HG02798 (cell line): ENCODE measurements around the gene ERC1.
A peak's percentile ranks its signal among the peaks of the same experiment; 100 is the strongest.
"Not testable (repeated sequence)": the region's sequence is repeated elsewhere in the genome, so short reads cannot be mapped to it uniquely, and the experiment has no call there.

Source experiments
- ATAC-seq: cut with Tn5 transposase; IDR thresholded peaks from one replicate; pipeline ENCODE4 v1.9.1; 2021; ENCODE audit warnings: mild to moderate bottlenecking; ENCODE audit not compliant: unreplicated experiment, poor library complexity

ERC1 gene

DNA sequence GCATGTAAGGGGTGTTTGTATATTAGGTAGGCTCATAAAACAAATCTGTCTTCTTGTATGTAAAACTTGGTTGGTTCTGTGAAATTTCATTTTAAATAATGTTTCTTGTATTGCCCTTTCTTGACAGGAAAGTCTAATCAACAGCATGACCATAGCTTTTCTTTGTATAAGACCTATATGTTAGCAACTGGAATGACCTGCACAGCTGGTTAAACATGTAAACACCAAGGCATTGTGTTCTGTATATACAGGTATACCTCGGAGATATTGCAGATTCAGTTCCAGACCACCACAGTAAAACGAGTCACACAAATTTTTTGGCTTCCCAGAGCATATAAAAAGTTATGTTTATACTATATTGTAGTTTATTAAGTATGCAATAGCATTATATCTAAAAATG lies 183.6 kb downstream of the ERC1 start:
- ATAC-seq, result no peak

DNA sequence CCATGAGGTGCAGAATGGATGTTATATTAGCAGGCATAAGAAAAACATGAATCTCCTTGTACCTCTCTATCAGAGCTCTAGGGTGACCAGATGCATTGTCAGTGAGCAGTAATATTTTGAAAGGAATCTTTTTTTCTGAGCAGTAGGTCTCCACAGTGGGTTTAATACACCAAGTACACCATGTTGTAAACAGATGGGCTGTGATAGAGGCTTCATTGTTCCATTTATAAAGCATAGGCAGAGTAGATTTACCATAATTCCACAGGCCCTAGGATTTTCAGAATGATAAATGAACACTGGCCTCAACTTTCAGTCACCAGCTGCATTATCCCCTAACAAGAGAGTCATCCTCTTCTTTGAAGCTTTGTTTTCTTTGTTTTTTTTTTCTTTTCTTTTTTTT lies 185.2 kb downstream of the ERC1 start:
- ATAC-seq, result no peak

DNA sequence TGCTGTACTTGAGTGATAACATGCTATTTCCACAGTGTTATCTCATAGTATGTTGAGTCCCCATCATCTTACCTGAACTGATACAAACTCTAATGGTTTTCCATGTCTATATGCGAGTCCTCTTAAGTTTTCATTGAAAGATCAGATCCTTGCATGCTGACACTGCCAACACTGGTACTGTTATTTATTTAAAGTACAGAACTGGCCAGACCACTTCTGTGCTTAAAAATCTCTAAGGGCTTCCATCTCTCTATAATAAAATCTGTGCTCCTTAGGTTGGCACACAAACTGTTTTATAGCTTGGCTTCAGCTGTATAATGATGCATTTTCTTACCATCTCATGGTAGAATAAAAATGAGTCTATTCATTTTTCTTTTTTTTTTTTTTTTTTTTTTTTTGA lies 188.1 kb downstream of the ERC1 start:
- no peak for ATAC-seq

DNA sequence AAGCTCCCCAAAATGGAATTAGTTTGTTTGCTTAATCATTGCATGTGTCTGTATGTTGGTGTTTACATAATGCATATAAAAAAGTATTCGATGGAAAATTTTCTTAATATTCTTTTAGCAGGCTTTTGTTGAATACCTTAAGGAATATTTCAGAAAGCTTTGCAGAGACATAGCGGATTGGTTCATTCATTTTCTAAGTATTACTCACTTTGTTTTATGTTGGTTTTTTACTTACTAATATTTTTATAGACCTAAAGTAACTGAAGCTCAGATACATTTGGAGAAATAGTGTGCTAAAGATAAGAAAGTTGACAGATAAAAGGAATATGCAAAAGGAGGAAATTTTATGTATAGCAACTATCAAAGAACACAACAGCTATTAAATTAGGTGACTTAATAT lies 191.0 kb downstream of the ERC1 start:
- ATAC-seq, result no peak

DNA sequence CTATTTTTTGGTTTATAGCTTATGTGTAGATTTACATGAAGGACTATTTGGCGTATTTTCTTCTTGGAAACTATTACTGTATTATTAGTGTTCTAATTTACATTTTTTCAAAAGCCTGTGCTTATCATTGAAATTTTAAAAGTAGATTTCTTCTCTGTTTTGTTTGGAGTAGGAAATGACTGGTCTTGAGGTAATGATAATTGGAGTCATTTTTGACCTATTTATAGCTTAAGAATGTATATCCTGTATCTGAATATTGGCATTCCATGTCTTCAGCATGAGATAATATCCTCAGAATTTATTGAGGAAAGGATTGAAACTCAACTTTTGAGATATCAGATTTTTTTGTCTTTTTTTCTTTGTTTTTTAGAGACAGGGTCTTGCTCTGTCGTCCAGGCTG lies 193.4 kb downstream of the ERC1 start:
- ATAC-seq, result no peak

DNA sequence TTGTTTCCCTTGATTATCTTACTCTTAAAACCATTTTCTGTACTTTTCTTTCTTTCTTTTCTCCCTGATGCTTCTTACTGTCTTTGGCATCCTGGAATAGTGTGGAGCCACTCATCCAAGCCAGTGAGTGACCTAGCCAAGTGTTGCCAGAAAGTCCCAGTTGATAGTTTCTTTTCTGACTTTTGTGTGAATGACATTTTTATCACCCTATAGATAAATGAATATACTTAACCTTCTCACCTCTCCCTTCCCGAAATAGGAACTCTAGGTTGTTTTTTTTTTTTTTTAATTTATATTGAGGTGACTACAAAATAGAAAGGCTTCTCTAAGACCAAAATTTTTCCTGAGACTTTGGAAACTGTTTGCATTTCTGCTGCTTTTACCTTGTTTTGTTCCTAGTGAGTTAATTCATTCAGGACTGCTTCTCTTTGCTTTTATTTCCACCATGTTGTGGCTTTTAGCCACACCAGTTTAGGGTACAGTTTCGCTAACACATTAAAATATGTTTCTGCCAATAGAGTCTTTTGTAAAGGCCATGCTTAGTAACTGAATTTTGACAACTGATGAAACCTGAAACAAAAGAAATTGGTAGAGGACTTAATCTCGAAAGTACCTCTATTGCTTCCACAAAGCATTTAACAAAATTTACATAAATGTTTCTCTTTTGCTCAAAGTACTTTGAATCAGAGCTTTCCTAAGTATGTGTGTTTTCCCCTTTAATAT lies 194.6 kb downstream of the ERC1 start:
- no peak for ATAC-seq

DNA sequence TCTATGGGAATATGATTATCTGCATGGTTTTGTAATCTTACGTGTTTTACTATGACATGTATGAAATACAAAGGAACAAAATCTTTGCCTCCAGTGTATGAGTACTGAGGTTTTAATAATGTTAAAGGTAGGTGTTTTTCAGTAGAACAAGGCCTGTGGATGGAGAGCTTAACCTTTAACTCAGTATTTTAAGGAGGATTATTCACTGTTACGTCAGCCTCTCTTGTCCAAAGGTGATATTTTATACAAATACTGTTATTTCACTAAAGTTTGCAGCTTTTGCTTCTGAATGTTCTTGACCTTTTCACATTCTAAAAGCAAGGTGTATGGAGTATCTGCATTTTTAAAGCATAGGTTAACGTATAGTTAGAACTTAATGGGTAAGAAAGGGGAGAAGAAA lies 195.3 kb downstream of the ERC1 start:
- no peak for ATAC-seq

DNA sequence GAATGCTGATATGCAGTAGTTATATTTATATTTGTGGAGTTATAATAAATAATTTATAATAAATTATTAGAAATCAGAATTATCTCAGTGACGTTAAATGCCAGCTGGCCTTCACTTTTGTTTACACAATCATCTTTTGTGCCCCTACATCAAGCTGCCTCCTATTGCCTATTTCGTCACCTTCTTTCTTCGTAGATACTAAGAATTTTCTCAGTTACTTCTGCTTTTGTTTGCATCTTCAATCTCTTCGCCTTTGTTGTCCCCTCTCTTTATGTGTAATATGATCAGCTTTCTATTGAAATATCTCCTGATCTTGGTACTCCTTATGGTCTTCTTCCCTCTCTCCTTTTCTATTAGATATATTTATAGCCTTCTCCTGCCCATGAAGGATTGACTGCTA lies 197.0 kb downstream of the ERC1 start:
- no peak for ATAC-seq

DNA sequence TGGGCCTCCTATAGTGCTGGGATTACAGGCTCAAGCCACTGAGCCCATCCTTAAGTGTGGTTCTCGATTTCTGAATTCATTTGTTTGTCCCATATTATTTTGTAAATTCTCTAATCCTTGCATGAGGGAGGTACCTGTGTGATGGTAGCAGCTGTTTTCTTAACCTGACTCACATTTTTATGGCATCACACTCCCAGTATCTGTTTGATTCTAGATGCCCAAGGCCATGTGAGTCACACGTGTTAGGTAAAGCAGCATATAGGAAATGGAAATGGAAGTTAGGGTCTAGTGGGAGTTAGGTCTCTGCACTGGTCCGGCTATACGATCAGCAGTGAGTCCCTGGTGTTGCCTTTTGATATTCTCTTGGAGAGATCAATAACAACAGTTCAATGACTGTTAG lies 198.1 kb downstream of the ERC1 start:
- no peak for ATAC-seq

DNA sequence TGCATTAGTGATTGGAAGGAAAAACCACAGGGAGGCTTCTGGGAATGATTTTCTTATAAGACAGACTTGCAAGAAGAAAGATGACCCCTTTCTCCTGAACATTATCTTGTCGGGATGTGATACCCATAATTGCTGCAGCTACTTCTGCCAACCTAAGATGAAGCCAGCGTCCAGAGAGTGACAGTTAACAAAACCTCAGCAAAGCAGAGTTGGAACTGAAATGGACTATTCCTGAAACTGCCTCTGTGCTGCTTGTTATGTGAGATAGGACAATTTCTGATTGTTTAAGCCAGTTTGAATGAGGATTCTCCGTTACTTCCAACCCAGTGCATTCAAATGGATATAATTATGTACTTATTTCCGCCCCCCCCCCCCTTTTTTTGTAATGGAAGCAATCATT lies 204.5 kb downstream of the ERC1 start:
- no peak for ATAC-seq

DNA sequence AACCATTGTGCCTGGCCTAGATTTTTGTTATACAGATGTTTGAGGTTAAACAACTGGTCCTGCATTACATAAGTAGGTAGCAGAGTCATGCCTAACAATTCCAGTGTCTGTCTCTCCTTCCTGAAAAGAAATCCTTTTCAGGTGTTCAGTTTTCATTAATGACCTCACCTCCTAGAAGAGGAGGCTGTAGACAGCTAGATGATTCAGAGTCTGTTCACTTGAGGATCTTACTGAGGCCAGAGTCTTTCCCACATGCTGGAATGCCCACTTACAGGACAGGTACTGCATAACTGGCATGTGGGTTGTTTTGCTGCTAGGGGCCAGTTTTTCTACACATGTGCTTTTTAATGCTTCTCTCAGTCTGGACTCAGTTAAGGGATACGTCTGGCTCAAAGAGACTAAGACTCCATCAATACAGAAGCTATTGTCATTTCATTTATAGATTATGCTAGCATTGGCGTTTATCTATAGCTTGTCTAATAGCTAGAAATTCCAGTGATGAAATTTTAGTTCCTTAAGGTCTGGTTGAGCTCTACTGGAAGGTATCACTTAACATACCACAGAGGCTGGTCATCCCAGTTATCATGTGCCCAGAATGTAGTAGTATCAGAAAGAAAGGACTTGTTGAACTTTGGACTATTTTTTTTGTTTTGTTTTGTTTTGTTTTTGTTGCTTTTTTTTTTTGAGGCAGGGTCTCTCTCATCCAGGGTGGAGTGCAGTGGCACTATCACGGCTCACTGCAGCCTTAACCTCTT lies 206.4 kb downstream of the ERC1 start:
- ATAC-seq, result no peak

DNA sequence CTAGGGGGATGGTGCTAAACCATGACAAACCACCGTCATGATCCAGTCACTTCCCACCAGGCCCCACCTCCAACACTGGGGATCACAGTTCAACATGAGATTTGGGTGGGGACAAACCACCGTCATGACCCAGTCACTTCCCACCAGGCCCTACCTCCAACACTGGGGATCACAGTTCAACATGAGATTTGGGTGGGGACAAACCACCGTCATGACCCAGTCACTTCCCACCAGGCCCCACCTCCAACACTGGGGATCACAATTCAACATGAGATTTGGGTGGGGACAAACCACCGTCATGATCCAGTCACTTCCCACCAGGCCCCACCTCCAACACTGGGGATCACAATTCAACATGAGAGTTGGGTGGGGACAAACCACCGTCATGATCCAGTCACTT lies 207.8 kb downstream of the ERC1 start:
- not testable (repeated sequence) for ATAC-seq

DNA sequence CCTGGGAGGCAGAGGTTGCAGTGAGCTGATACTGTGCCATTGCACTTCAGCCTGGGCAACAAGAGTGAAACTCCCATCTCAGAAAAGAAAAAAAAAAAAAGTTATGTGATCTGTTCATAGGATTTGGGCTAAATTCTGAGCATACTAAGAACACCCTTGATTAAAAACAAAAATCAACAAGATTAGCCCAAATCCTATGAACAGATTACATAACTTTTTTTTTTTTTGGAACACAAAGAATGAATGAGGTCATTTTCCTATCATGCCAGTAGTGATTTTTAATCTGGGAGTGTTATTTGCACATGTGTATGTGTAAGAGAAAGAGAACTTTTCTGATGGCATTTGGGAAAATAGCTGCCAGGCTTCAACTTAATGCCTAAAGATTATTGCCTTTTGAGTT lies 208.7 kb downstream of the ERC1 start:
- ATAC-seq, result no peak

DNA sequence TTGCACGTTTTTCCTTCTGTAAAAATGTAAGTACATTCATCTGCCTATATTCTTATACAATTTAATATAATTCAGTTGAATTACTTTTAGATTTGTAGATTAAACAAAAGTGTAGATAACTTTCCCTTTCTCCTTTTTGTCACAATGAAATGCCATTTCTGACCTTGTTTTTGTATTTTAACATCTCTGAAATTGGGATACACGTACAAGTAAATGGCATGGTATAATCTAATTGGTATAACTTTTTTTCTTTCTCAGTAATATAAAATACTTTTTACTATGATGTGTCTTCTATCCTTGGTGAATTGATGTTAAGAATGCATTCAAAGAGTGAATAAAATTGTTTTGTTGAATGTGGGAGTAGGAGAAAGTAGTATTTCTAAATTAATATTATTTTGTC lies 210.0 kb downstream of the ERC1 start:
- ATAC-seq, result no peak

DNA sequence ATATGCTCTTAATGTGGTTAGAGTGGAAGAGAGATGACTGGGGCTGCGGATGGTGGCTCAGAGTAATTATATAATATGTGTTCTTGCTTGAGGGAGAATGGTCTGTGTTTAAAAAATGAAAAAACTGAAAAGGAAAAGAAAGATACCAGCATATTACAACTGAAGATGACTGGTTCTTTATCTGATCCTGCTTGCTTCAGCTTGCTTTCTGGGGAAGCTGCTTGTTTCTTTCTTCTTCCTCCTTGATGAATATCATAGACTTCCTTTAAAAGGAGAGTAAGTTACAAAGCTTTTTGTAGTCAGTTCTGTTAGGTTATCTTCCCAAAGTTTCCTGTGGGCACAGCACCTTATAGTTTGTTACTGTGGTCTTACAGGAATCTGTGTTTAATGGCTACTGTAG lies 210.9 kb downstream of the ERC1 start:
- no peak for ATAC-seq

DNA sequence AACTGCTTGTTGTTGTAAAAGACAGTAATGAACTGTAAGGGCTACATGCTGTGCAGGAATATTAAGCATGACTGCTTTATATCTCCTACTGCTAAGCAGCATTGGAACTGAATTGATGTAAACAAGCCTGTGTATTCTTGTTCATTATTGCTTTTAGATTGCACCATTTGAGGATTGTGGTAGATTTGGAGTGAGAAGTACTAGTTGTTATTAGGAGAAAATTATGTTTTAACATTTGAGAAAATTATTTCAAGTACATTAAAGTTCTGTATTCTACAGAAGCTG lies 212.7 kb downstream of the ERC1 start:
- ATAC-seq, result no peak

DNA sequence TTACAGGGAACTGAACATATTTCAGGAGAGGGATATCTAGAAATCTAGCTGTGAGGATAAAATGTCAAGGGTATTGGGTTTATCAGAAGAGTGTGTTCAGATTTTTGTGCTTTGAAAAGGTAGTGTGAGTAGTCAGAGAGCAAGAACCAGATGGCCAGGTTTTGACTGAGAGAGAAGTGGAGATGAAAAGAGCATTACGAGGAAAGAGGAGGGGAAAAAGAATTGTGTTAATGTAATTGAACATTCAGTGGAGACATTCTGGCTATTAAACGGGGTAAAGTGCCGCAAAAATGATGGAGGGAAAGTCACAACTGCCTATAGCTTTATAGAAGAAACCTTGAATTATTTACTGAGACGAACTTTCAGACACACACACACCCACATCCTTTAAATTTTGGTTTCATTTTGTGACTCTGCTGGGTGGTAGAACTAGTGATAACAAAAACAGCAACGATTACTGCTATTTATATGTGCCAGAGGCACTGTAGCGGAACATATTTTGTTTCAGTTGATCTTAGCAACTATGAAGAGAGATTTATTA lies 213.6 kb downstream of the ERC1 start:
- ATAC-seq, result peak; percentile 80

DNA sequence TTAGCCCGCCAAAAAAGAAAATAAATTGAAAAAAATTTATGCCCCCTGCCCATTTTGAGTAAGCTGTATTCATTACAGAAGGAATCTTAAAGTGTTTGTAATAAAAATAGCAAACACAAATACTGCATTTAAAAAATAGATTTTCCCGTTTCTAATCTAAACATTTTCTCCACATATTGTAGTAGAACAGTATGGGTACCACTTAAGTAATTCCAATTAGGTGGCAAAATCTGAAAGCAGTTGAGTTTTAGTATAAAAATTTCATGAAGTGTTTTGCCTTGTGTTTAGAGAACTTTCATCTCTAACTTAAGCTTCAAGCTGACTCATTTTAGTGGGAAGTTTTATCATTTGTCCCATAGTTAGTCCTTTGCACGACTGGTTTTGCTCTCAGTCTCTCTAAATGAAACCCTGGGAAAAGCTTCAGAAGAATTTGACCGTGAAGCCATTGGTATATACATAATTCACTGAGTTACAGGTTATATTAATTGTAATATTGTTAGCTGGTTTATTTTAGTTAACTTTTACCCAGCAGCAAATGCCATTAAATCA lies 214.6 kb downstream of the ERC1 start:
- no peak for ATAC-seq

DNA sequence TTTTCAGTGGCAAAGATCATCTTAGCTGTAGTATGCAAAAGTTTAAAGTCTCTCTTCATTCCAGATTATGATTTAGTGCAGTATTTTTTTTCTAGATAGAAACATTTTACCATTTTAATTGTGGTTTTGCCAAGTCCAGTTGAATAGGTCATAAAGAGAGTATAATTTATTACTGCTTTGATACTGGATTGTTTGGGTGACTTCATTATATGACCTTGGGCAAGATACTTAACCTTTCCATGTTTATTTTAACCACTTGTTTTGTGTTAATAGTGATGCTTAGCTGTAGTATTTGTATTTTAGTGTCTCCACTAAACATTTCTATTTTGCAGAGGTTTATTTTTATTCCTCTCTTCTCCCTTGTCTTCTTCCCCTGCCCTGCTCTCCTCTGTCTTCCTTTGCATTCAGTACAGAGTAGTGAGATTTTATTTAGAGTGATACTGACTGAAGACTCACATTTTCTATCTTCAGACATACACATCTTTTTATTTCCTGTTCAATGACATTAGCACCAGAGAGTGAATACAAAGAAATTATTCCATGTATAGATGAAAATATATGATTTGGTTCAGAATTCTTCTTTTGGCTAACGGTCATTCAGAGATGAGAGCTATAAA lies 215.2 kb downstream of the ERC1 start:
- no peak for ATAC-seq

DNA sequence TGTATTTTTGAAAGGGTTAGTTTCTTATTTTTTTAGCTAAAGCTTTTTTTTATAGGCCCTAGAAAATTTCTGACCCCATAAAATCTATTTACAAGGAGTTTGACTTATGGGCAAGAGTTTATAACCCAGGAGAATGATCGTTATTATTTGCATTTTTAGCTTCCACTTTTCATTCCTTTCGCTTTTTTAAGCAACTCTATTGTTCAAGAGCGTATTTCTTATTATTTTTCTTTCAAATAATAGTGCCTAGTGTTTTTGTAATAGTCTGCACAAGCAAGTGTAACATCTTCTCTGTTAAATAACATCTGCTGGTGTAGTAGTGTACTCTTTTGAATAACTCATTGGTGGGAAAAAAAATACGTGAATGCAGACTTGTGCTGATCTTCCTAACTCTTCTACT lies 216.3 kb downstream of the ERC1 start:
- ATAC-seq, result no peak

DNA sequence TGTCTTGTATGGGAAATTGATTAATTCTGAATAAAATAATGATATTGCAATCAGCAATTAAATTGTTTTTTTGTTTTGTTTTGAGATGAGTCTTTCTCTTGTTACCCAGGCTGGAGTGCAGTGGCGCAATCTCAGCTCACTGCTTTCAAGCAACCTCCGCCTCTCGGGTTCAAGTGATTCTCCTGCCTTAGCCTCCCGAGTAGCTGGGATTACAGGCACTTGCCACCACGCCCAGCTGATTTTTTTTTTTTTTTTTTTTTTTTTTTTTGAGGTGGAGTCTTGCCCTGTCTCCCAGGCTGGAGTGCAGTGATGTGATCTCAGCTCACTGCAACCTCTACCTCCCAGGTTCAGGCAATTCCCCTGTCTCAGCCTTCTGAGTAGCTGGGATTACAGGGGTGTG lies 217.7 kb downstream of the ERC1 start:
- ATAC-seq, result not testable (repeated sequence)
